Fibroblast of the aortic adventitia (primary cell): Measurements from ENCODE around the gene GNAO1. TPM values are rescaled to one million over a fixed set of nuclear protein-coding genes. Genes with fewer than 3 reads are reported as not detected.

Source experiments
- DNase-seq: peaks from one replicate; pipeline ENCODE4 v3.0.0-alpha.2; 2010; ENCODE audit warnings: low read depth
- H3K4me3 ChIP-seq: 2 replicates; pipeline ENCODE4 v1.5.1; 2011; ENCODE audit warnings: low read depth, mild to moderate bottlenecking, control low read depth, low read length, moderate library complexity
- CTCF ChIP-seq: IDR thresholded peaks from 2 replicates; pipeline ENCODE4 v1.5.1; 2011; ENCODE audit warnings: mild to moderate bottlenecking, low read length, control low read depth, inconsistent platforms; ENCODE audit not compliant: insufficient read depth
- total RNA-seq: library from RNA; depleted of rRNA; stranded (reverse); fragments of >200 nt; gene quantifications from 2 replicates; pipeline ENCODE4 v1.2.3, GENCODE V29; 2012; ENCODE audit warnings: low replicate concordance

GNAO1 gene
- total RNA-seq, 1 donor = 0.09 TPM

DNA sequence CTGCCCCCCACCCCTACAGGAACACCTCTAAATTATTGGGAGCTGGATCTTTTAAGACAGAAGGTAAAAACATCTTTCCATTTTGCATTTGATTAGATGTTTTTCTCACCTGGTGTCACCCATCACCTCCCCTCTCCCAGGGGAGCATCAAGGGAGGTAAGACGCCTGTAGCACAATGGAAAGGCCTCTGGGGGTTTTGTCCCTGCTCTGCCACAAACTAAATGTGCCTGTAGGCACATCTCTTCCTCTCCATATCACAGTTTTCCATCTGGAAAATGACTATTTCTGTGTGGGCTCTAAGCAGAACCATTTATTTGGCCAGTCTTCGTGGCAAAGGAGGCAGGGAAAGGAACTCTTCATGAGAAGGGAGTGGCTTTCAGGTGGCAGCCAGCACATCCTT lies 76.6 kb downstream of the GNAO1 start:
- TF ChIP-seq CTCF = no peak
- H3K4me3 ChIP-seq = no peak overlapping the region
- DNase-seq = no peak

DNA sequence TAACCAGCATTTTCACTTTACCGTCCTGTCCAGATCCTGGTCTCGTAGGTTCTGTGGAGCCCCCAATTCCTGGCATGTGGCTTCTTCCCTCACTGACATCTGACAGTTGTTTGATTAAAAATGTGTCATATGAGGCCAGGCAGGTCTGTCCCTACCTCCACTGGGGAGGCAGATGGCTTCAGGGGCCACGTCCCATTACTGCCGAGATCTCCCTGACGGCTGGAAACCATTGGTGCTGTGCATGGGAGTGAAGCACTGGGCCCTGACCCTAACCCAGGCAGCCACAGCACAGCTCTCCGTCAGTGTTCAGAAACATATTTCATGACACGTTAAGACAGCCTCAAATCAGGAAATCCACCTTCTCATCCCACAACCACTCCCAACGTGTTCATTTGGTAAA lies 77.5 kb downstream of the GNAO1 start:
- H3K4me3 ChIP-seq = no peak overlapping the region
- no peak for TF ChIP-seq CTCF
- no peak for DNase-seq

GRCh38 chr16:56269281-56269680 lies 78.0 kb downstream of the GNAO1 start:
- TF ChIP-seq CTCF = no peak
- no peak for DNase-seq
- H3K4me3 ChIP-seq = no peak overlapping the region

DNA sequence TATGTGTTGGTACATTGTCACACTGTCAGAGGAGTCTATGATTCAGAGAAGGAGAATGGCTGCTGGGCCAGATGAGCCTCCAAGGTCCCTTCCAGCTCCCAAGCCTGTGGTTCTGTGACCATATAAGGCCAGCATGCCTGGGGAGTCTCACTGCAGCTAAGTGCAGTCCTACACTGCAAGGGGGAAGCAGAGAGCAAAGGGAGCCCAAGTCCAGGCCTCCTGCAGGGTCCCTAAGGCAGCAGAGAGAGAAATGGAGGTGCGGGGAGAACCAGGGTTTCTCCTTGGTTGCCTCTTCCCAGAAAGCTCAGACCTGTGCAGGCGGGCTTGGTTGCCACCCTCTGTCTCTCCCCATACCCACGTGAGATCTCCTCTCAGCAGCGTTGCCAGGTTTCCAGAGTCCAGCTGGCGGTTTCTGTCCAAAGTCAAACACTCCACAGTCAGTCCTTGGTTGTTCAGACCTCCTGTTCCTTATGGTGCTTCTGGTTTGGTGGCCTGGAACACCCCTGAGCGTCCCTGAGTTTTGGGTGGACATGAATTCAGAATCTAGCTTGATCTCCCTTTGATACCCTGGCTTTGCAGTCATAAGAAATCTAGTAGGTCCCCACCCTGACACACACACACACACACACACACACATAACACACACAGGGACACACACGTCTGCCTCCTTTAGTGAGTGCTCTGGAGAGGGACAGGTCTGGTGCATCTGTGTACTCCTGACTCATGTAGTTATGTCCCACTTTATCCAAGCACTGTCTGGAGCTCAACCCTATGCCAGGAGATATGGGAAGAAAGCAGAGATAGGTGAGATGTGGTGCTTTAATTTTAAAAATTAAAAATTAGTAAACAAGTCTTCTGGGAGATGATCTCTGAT lies 78.8 kb downstream of the GNAO1 start:
- no peak overlapping the region for H3K4me3 ChIP-seq
- TF ChIP-seq CTCF = peak; percentile 27
- DNase-seq = peak; percentile 22

DNA sequence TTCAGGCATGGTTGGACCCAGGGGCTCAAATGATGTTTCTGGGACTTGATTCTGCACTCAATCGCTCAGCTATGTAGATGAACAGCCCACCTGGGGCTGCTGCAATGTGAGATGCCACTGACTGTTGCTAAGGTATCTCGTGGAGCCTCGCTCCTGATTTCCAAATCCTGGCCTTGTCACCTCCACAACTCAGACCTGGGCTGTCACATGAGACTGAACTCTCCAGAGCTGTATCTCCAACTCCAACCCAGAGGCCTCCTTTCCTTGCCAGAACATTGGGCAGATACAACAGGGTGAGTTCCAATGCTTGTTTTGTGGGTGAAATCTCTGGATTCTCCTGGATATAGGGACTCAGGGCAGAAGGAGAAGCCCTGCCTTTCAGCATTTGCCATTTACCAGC lies 79.5 kb downstream of the GNAO1 start:
- DNase-seq = no peak
- TF ChIP-seq CTCF = no peak
- no peak overlapping the region for H3K4me3 ChIP-seq

DNA sequence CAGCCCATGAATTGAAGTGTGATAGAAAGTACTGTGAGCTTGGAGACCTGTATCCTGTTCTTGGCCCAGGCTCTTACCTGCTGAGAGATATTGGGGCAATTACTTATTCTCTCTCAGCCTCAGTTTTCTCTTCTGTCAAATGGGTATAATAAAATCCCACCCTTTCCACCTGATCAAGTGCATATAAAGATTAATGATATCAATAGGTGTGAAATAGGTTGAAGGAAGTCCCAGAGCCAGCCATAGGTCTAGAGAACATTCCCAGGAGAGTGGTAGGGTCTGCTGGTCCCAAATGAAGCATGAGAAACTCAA lies 81.2 kb downstream of the GNAO1 start:
- no peak overlapping the region for H3K4me3 ChIP-seq
- TF ChIP-seq CTCF = no peak
- no peak for DNase-seq

- TF ChIP-seq CTCF = no peak
- no peak overlapping the region for H3K4me3 ChIP-seq
- no peak for DNase-seq
Measured at GRCh38 chr16:56273615-56274014, 82.3 kb downstream of the GNAO1 start.
